Measurements from ENCODE around the gene TBX10. TPM values are rescaled to one million over a fixed set of nuclear protein-coding genes. Genes with fewer than 3 reads are reported as not detected.

Gene TBX10
- polyA plus RNA-seq, 4 donors, result 4.3 to 69.4 (median 27.9) TPM

DNA sequence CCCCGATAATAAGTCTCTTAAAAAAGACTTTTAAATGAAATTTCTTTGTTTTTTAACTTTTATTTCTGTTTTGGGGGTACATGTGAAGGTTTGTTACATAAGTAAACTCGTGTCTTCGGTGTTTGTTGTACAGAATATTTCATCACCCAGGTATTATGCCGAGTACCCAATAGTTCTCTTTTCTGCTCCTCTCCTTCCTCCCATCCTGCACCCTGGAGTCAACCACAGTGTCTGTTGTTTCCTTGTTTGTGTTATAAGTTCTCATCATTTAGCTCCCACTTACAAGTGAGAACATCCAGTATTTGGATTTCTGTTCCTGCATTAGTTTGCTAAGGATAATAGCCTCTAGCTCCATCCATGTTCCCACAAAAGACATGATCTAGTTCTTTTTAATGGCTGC is 57.6 kb downstream of the TBX10 start:
- DNase-seq, result peak in 1 of 2 donors; percentile 49

GRCh38 chr11:67581469-67581868 is 58.1 kb downstream of the TBX10 start:
- peaks cover 4 to 56% (median 4%) of the 10 kb centered on the region in 3 donors for H3K4me1 ChIP-seq (ENCODE audit: control insufficient read depth in 3 of 3, insufficient read depth in 2 of 3, low read depth in 1 of 3, low read length in 2 of 3)
- no peak overlapping the region for H3K4me3 ChIP-seq (ENCODE audit: low read depth in 1 of 3, low read length in 3 of 3)
- no peaks in the 10 kb centered on the region for H3K9me3 ChIP-seq (ENCODE audit: control insufficient read depth in 2 of 2, insufficient read depth in 1 of 2, low read depth in 1 of 2, low read length in 1 of 2)
- WGBS, 3 donors, result 13 to 44% (median 26%) methylated on average over 11 of the region's 11 CpGs
- no peaks in the 10 kb centered on the region for H3K27me3 ChIP-seq (ENCODE audit: control insufficient read depth in 3 of 3, insufficient read depth in 3 of 3, low read length in 3 of 3)
- FAIRE-seq, result no peak
- DNase-seq, result peak; percentile 87 to 95
- peak overlapping the region; percentile 41 to 96 (median 71) for H3K27ac ChIP-seq (ENCODE audit: low read depth in 1 of 3, low read length in 2 of 3)
- peaks cover 5 to 24% (median 7%) of the 10 kb centered on the region in 3 donors for H3K36me3 ChIP-seq (ENCODE audit: control insufficient read depth in 3 of 3, insufficient read depth in 2 of 3, low read depth in 1 of 3, low read length in 3 of 3)

More for the DNA sequence above, 57.6 kb downstream of the TBX10 start:
- WGBS, 3 donors, result 26 to 51% (median 44%) methylated on average over 4 of the region's 4 CpGs
- H3K4me3 ChIP-seq (ENCODE audit: low read depth in 1 of 3, low read length in 3 of 3), result no peak overlapping the region
- no peak for FAIRE-seq
- peak overlapping the region in 1 of 3 donors; percentile 96 for H3K27ac ChIP-seq (ENCODE audit: low read depth in 1 of 3, low read length in 2 of 3)
- peaks cover 5 to 29% (median 7%) of the 10 kb centered on the region in 3 donors for H3K36me3 ChIP-seq (ENCODE audit: control insufficient read depth in 3 of 3, insufficient read depth in 2 of 3, low read depth in 1 of 3, low read length in 3 of 3)
- H3K27me3 ChIP-seq (ENCODE audit: control insufficient read depth in 3 of 3, insufficient read depth in 3 of 3, low read length in 3 of 3), result no peaks in the 10 kb centered on the region
- no peaks in the 10 kb centered on the region for H3K9me3 ChIP-seq (ENCODE audit: control insufficient read depth in 2 of 2, insufficient read depth in 1 of 2, low read depth in 1 of 2, low read length in 1 of 2)
- peaks cover 4 to 56% (median 4%) of the 10 kb centered on the region in 3 donors for H3K4me1 ChIP-seq (ENCODE audit: control insufficient read depth in 3 of 3, insufficient read depth in 2 of 3, low read depth in 1 of 3, low read length in 2 of 3)

Other genes starting within 250 kb of the TBX10 start
- gene RAD9A, start 247.8 kb downstream of the TBX10 start, polyA plus RNA-seq, result 10 to 100 TPM; 19.5 to 88.3 (median 40.7) TPM
- gene PPP1CA, start 237.9 kb downstream of the TBX10 start, polyA plus RNA-seq, result 100 to 1,000 TPM; 123 to 211 (median 187) TPM
- gene TBC1D10C, start 235.7 kb downstream of the TBX10 start, polyA plus RNA-seq, result 10 to 100 TPM in 1 of 4 donors, 1 to 10 TPM in 3; 2.5 to 18.1 (median 4.1) TPM
- gene CARNS1, start 224.1 kb downstream of the TBX10 start, polyA plus RNA-seq, result under 1 TPM in 2 of 4 donors, not detected in 2; 0.40 to 0.84 TPM
- 10 to 100 TPM; 39.0 to 88.1 (median 74.3) TPM for gene RPS6KB2, start 211.3 kb downstream of the TBX10 start, polyA plus RNA-seq
- 10 to 100 TPM in 3 of 4 donors, 1 to 10 TPM in 1; 7.5 to 34.6 (median 15.9) TPM for gene PTPRCAP, start 202.1 kb downstream of the TBX10 start, polyA plus RNA-seq
- gene CORO1B, start 196.3 kb downstream of the TBX10 start, polyA plus RNA-seq, result 100 to 1,000 TPM; 106 to 208 (median 133) TPM
- under 1 TPM in 1 of 4 donors, not detected in 3; 0.04 TPM for gene GPR152, start 187.0 kb downstream of the TBX10 start, polyA plus RNA-seq
- 1 to 10 TPM in 1 of 4 donors, under 1 TPM in 2, not detected in 1; 0.27 to 1.1 (median 0.41) TPM for gene CABP4, start 184.4 kb downstream of the TBX10 start, polyA plus RNA-seq
- gene TMEM134, start 170.5 kb downstream of the TBX10 start, polyA plus RNA-seq, result 100 to 1,000 TPM in 1 of 4 donors, 10 to 100 TPM in 3; 70.3 to 119 (median 71.2) TPM
- gene AIP, start 156.7 kb downstream of the TBX10 start, polyA plus RNA-seq, result 100 to 1,000 TPM in 1 of 4 donors, 10 to 100 TPM in 3; 45.7 to 102 (median 79.6) TPM
- gene PITPNM1, start 134.4 kb downstream of the TBX10 start, polyA plus RNA-seq, result 10 to 100 TPM; 31.2 to 42.1 (median 35.9) TPM
- 100 to 1,000 TPM in 2 of 4 donors, 10 to 100 TPM in 2; 80.0 to 108 (median 97.5) TPM for gene CDK2AP2, start 131.6 kb downstream of the TBX10 start, polyA plus RNA-seq
- not detected for gene CABP2, start 116.3 kb downstream of the TBX10 start, polyA plus RNA-seq
- gene GSTP1, start 56.0 kb downstream of the TBX10 start, polyA plus RNA-seq, result 1,000 to 10,000 TPM in 2 of 4 donors, 100 to 1,000 TPM in 2; 714 to 1,471 (median 1,003) TPM
- gene NDUFV1, start 32.8 kb downstream of the TBX10 start, polyA plus RNA-seq, result 100 to 1,000 TPM; 170 to 361 (median 249) TPM
- gene NUDT8, start 9.8 kb downstream of the TBX10 start, polyA plus RNA-seq, result 10 to 100 TPM; 11.7 to 67.1 (median 45.7) TPM
- gene ACY3, start 11.0 kb upstream of the TBX10 start, polyA plus RNA-seq, result 100 to 1,000 TPM in 2 of 4 donors, 10 to 100 TPM in 2; 36.6 to 271 (median 125) TPM
- under 1 TPM in 2 of 4 donors, not detected in 2; 0.03 to 0.12 TPM for gene ALDH3B2, start 34.9 kb upstream of the TBX10 start, polyA plus RNA-seq